Epithelial cell of esophagus (primary cell): Measurements from ENCODE around the gene SST.
A peak's percentile ranks its signal among the peaks of the same experiment; 100 is the strongest.

Experiments
- DNase-seq: peaks from one replicate; pipeline ENCODE4 v3.0.0; 2010; ENCODE audit warnings: low read depth
- H3K4me3 ChIP-seq: 2 replicates; pipeline ENCODE4 v1.5.1; 2011; ENCODE audit warnings: mild to moderate bottlenecking, low read length, control low read depth
- TF ChIP-seq, protein P1 (sequence below): IDR thresholded peaks from 2 replicates; pipeline ENCODE4 v1.5.1; 2011; ENCODE audit warnings: low read depth, mild to moderate bottlenecking, low read length, control low read depth, inconsistent platforms; ENCODE audit not compliant: insufficient read depth; ENCODE audit errors: missing control alignments

The SST gene

DNA sequence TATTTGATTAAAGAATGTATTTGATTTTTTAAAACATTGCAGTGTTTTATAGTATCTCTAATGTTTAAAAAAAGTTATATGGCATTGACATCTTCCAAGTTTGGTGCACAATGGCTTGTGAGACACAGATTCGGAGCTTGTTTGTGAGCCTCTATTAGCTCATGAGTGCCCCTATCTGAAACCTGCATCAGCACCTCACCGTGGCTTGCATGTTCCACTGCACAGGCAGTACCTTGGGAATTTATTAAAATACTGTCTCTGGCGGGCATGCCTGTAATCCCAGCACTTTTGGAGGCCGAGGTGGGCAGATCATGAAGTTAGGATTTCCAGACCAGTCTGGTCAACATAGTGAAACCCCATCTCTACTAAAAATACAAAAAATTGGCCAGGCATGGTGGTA is 39.0 kb upstream of the SST start:
- H3K4me3 ChIP-seq: no peak overlapping the region
- TF ChIP-seq, protein P1, sequence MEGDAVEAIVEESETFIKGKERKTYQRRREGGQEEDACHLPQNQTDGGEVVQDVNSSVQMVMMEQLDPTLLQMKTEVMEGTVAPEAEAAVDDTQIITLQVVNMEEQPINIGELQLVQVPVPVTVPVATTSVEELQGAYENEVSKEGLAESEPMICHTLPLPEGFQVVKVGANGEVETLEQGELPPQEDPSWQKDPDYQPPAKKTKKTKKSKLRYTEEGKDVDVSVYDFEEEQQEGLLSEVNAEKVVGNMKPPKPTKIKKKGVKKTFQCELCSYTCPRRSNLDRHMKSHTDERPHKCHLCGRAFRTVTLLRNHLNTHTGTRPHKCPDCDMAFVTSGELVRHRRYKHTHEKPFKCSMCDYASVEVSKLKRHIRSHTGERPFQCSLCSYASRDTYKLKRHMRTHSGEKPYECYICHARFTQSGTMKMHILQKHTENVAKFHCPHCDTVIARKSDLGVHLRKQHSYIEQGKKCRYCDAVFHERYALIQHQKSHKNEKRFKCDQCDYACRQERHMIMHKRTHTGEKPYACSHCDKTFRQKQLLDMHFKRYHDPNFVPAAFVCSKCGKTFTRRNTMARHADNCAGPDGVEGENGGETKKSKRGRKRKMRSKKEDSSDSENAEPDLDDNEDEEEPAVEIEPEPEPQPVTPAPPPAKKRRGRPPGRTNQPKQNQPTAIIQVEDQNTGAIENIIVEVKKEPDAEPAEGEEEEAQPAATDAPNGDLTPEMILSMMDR: no peak
- DNase-seq: no peak

DNA sequence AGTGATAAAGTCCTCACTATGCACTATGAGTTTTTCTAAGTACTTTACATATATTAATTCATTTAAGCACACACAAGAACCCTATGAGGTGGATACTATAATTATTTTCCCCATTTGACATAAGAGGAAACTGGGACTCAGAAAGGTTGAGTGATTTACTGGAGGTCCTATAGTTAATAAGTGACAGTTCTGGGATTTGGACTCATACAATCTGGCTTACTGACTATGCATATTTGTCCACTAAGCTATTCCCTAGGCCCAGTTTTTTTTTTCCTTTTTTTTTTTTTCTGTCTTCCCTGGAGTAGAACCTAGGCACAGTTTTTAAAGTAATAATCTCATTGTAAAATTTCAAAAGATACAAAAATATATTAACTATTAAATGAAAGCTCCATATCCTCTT is 38.5 kb upstream of the SST start:
- TF ChIP-seq, protein P1: no peak
- no peak for DNase-seq
- no peak overlapping the region for H3K4me3 ChIP-seq

DNA sequence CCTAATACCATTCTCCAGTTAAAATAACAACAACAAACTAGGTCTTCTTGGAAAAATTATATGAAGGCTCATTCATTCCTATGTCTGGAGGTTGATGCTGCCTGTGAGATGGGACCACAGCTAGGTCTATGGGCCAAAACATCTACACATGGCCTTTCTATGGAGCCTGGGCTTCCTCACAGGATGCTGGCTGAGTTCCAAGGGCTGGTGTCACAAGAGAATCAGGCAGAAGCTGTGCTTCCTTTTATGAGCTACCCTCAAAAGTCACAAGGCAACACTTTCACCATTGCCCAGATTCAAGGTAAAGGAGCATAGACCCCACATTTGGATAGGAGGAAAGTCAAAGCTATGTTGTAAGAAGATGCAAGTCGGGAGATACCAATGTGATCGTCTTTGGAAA is 36.8 kb upstream of the SST start:
- no peak for DNase-seq
- TF ChIP-seq, protein P1: no peak

DNA sequence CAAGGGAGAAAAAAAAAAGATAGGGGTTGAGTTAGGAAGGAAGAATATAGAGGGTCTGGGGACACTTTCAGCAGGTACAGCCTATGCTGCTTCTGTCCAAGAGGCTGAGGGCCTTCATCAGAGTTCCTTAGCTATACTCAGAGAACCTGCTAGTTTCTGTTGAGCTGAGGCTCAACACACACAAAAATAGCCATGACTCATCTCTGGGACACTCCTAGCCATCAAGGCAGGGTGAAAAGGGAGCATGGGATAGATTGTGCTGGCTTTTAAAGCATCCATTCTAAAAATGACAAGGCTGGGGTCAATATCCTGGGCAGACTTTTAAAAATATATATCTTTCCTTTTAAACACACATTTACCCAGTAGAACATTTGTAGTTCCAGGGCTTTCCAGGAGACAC is 35.0 kb upstream of the SST start:
- TF ChIP-seq, protein P1: no peak
- DNase-seq: peak; percentile 18
- H3K4me3 ChIP-seq: no peak overlapping the region

More for the DNA sequence above, 36.8 kb upstream of the SST start:
- H3K4me3 ChIP-seq: no peak overlapping the region

DNA sequence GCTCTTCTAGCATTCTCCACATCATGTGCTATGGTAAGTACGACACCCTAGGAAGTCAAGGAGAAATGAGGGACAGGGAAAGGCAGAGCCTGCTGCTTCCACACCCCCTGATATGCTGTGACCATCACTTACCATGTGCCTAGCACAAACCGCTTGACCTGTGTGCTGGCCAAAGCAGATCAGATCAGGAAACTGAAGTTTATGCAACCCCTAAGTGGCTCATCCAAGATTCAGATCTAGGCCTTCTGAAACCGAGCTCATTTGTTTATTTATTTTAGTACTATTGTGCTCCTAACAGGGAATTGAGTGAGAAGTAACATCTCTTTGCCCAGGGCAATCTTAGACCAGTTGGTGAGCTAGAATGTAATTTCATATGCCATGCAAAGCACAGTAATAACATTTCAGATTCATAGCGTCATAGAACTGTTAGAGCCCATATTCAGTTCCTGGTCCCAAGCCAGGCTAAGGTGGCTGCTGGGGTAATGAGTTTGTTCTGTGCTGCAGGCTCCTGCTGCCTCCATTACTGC is 32.4 kb upstream of the SST start, which contains the start of gene RTP2:
TSS of gene RTP2 (minus strand) at position 51 of the 527 bp plus-strand sequence. CDS start 429 bp downstream, outside the sequence.
- H3K4me3 ChIP-seq: no peak within 1 kb of the TSS
- TF ChIP-seq, protein P1: no peak

DNA sequence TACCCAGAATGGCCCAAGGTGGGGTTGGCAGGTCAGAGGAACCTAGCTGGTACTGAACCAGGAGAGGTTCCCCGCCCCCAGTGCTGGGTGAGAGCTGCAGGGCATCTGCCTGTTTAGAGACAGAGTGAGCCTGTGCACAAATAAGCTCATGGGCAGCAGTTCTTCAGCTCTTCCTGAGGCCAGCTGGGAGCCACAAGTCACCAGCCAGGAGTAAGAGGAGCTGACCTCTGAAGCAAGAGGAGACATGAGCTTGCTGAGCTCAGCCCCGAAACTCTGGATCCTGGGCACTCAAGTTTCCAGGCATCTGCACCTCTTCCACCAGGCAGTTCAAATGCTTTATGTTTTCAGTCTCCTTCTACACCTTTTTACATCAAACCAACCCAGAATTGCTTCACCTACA is 30.1 kb upstream of the SST start:
- DNase-seq: no peak
- TF ChIP-seq, protein P1: no peak
- H3K4me3 ChIP-seq: no peak overlapping the region

More for the DNA sequence above, 32.4 kb upstream of the SST start, which contains the start of gene RTP2:
- no peak for DNase-seq
